Tracheal epithelial cell (primary cell): Measurements from ENCODE around the gene CXorf49. TPM values are rescaled to one million over a fixed set of nuclear protein-coding genes. Genes with fewer than 3 reads are reported as not detected.

Experiments
- total RNA-seq: library from RNA; depleted of rRNA; stranded (reverse); fragments of >200 nt; gene quantifications from 2 replicates; pipeline ENCODE4 v1.2.1, GENCODE V29; 2014

CXorf49 gene
- total RNA-seq: 0.24 TPM in 1 of 2 replicates, not detected in the other

GRCh38 chrX:71718185-71718584 is at the start of gene CXorf49:
Gene CXorf49 (minus strand): TSS chrX:71718285. CDS start chrX:71718151, 134 bp downstream.

DNA sequence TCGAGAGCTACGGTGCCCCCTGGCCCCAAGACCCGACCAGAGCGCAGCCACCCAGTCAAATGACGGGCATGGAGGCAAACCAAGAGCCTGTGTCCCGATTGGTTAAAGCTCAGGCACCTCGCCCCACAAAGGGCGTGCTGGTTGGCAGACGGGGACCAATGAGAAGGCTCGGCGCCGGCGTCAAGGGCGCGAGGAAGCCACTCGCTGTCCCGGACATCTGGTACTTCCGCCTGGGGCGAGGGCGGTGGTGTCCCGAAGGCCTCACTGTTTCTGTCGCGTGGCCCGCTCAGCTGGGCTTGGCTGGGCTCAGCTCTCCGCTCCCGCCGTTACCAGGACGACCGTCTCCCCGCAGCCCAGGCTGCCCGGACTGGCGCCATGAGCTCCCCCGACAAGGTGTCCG is 45.0 kb upstream of the CXorf49 start, which contains the start of gene CXorf49B:
Gene CXorf49B, plus strand, starts transcription at position 301 of the 400 bp plus-strand sequence. Its CDS starts 75 bp downstream, at position 376.

GRCh38 chrX:71667328-71668247 is 50.5 kb downstream of the CXorf49 start, which contains the start of gene LOC101059915:
Gene LOC101059915 (plus strand): TSS chrX:71667546.

Other genes starting within 250 kb of the CXorf49 start
- gene OGT, start 185.2 kb downstream of the CXorf49 start, total RNA-seq: 78.6 and 113 TPM in 2 replicates
- gene GCNA, start 139.8 kb downstream of the CXorf49 start, total RNA-seq: 0.72 and 2.6 TPM in 2 replicates
- gene CXCR3, start 99.8 kb downstream of the CXorf49 start, total RNA-seq: not detected in 2 replicates
- 0.24 TPM in 1 of 2 replicates, not detected in the other for gene CXorf49B, start 45.1 kb upstream of the CXorf49 start, total RNA-seq
- gene NHSL2, start 192.6 kb upstream of the CXorf49 start, total RNA-seq: under 0.01 TPM in 2 replicates